ENCODE measurements around the gene TMBIM1.

DNA sequence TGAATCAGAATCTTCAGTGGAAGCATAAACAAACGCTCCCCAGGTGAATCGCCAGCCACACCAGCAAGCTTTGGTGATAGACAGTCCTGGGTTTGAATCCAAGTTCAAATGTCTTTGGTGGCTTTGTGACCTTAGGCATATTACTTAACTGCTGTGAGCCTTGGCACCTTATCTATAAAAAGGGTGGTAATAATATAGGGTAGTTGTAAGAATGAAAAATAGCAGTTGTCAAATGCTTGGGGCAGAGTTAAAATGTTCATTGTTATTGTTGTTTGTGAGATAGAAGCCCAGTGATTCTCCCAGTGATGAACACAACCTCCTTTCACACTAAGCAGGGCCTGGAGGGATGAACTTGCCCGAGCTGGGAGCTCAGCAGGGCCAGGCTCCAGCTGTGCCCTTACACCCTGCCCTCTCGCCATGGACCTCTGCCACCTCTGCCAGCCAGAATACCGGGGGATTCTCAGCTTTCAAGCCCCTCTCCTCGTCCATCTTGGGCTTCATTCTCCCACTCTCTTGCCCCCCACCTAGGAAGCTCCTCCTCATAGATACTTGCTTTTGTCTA is 6.1 kb upstream of the TMBIM1 start:
- TF ChIP-seq, protein P1, sequence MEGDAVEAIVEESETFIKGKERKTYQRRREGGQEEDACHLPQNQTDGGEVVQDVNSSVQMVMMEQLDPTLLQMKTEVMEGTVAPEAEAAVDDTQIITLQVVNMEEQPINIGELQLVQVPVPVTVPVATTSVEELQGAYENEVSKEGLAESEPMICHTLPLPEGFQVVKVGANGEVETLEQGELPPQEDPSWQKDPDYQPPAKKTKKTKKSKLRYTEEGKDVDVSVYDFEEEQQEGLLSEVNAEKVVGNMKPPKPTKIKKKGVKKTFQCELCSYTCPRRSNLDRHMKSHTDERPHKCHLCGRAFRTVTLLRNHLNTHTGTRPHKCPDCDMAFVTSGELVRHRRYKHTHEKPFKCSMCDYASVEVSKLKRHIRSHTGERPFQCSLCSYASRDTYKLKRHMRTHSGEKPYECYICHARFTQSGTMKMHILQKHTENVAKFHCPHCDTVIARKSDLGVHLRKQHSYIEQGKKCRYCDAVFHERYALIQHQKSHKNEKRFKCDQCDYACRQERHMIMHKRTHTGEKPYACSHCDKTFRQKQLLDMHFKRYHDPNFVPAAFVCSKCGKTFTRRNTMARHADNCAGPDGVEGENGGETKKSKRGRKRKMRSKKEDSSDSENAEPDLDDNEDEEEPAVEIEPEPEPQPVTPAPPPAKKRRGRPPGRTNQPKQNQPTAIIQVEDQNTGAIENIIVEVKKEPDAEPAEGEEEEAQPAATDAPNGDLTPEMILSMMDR (IDR thresholded peaks at IDR 0.05; ENCODE audit: low read length): no peak
- no peak for TF ChIP-seq EZH2 (IDR thresholded peaks at IDR 0.05; ENCODE audit: borderline replicate concordance, low read length)
